ENCODE results near the gene PCED1B. TPM values are rescaled to one million over a fixed set of nuclear protein-coding genes. Genes with fewer than 3 reads are reported as not detected.

The PCED1B gene
- total and polyA plus RNA-seq, 2 experiments from 2014 or later, result 5.1 to 6.6 TPM

- TF ChIP-seq STAT1 (IDR thresholded peaks at IDR 0.05; ENCODE audit: unreplicated experiment) (no peak), POLR2AphosphoS5 (IDR thresholded peaks at IDR 0.05; ENCODE audit: low read depth) (no peak), EZH2phosphoT487 (IDR thresholded peaks at IDR 0.05; ENCODE audit: unreplicated experiment) (no peak), ZNF462 (CRISPR knock-in tag; IDR thresholded peaks at IDR 0.05) (no peak), CTCF (conservative IDR thresholded peaks at IDR 0.05; ENCODE audit: low read depth in 2 of 2) (no peak), REST (IDR thresholded peaks at IDR 0.05; ENCODE audit: unreplicated experiment) (no peak), EZH2 (IDR thresholded peaks at IDR 0.05; ENCODE audit: low read depth, unreplicated experiment) (no peak), CREB1 (CRISPR knock-in tag; IDR thresholded peaks at IDR 0.05; ENCODE audit: low read depth) (no peak), ZNF331 (CRISPR knock-in tag; IDR thresholded peaks at IDR 0.05; ENCODE audit: low read depth) (no peak)
- no peaks in the 10 kb centered on the region for H3K36me3 ChIP-seq (ENCODE audit: insufficient read depth)
- Mint-ChIP-seq H3K36me3 (ENCODE audit: low read depth) (no peaks in the 10 kb centered on the region), H3K9me3 (no peaks in the 10 kb centered on the region), H3K27me3 (ENCODE audit: insufficient read depth, low read depth, poor library complexity) (no peaks in the 10 kb centered on the region), H3K4me3 (no peak overlapping the region), H3K4me1 (peaks cover 6% of the 10 kb centered on the region; the same call in 1 of the 3 replicates), H3K27ac (no peak overlapping the region)
- no peaks in the 10 kb centered on the region for H3K79me2 ChIP-seq (replicated peaks; ENCODE audit: insufficient read depth)
- H2AFZ ChIP-seq, result peak overlapping the region; percentile 75; the same call in 1 of the 2 replicates
- ATAC-seq (no peak), DNase-seq (ENCODE audit: low spot score) (no peak)
- H3K9me2 ChIP-seq (ENCODE audit: insufficient read depth), result peaks cover 8% of the 10 kb centered on the region; the same call in 1 of the 2 replicates
- no peaks in the 10 kb centered on the region for H3K27me3 ChIP-seq (ENCODE audit: insufficient read depth)
- H4K20me1 ChIP-seq (replicated peaks; ENCODE audit: insufficient read depth), result no peaks in the 10 kb centered on the region
- H3K4me3 ChIP-seq, result no peak overlapping the region
- H3K27ac ChIP-seq (ENCODE audit: low read depth), result no peak overlapping the region
- H3F3A ChIP-seq (replicated peaks; ENCODE audit: low read depth), result no peaks in the 10 kb centered on the region
- no peaks in the 10 kb centered on the region for H3K4me1 ChIP-seq (ENCODE audit: insufficient read depth)
- H3K4me2 ChIP-seq, result no peak overlapping the region
Measured at GRCh38 chr12:47272412-47273190, 193.2 kb downstream of the PCED1B start.

Measured in GM23338 (cell line).